Gastroesophageal sphincter (tissue), 4 donors: ENCODE results near the gene CDH4. TPM values are rescaled to one million over a fixed set of nuclear protein-coding genes. Genes with fewer than 3 reads are reported as not detected.

Experiments
- ATAC-seq: fragments of 150-250 bp; one replicate; pipeline ENCODE4 v1.9.1; 2016; ENCODE audit warnings: mild to moderate bottlenecking, moderate library complexity
- H3K27ac ChIP-seq, 4 donors: fragments of 200-600 bp; sonication (generic) in 3 of 4; 1 replicate in 3 of 4; 2 replicates in 1 of 4; pipeline ENCODE4 v1.5.1; 2016 to 2019
- H3K27me3 ChIP-seq: fragments of 200-600 bp; sonication (generic); one replicate; pipeline ENCODE4 v1.5.1; 2019
- H3K36me3 ChIP-seq, 2 donors: fragments of 200-600 bp; sonication (generic); one replicate each; pipeline ENCODE4 v1.5.1; 2019; ENCODE audit warnings: control low read depth in 1 of 2
- H3K4me1 ChIP-seq, 3 donors: fragments of 200-600 bp; sonication (generic); 1 replicate in 2 of 3; 2 replicates in 1 of 3; pipeline ENCODE4 v1.5.1; 2016 to 2019; ENCODE audit warnings: control low read depth in 2 of 3
- H3K4me3 ChIP-seq, 2 donors: fragments of 200-600 bp; sonication (generic); one replicate each; pipeline ENCODE4 v1.5.1; 2019; ENCODE audit warnings: mild to moderate bottlenecking in 1 of 2, moderate library complexity in 1 of 2
- H3K9me3 ChIP-seq, 3 donors: fragments of 200-600 bp; sonication (generic); one replicate each; pipeline ENCODE4 v1.5.1; 2017 to 2019; ENCODE audit warnings: control low read depth in 2 of 3
- EP300 ChIP-seq: sonication (generic); formaldehyde crosslinking; IDR thresholded peaks from one replicate; pipeline ENCODE4 v1.6.1; 2017; ENCODE audit warnings: antibody characterized with exemption, mild to moderate bottlenecking
- POLR2A ChIP-seq, 2 donors: fragments of 450-650 bp; IDR thresholded peaks; one replicate each; pipeline ENCODE4 v1.6.1; 2017; ENCODE audit warnings: antibody characterized with exemption in 2 of 2, mild to moderate bottlenecking in 2 of 2, moderate library complexity in 1 of 2
- POLR2AphosphoS5 ChIP-seq: sonication (generic); formaldehyde crosslinking; IDR thresholded peaks from one replicate; pipeline ENCODE4 v1.6.1; 2017; ENCODE audit warnings: antibody characterized with exemption
- WGBS, 2 donors: methylation state at CpG; one replicate each; pipeline ENCODE4 v1.1.5; 2018; ENCODE audit warnings: low coverage in 1 of 2; 5-methylcytosine and 5-hydroxymethylcytosine counted together
- total RNA-seq, 4 donors: library from RNA; depleted of rRNA; stranded (reverse); fragments of >200 nt; gene quantifications; one replicate each; pipeline ENCODE4 v1.1.0, GENCODE V29; 2016
- TF ChIP-seq, protein P1 (sequence below), 4 experiments: fragments of 200-600 bp in 2 of 4; fragments of 450-650 bp in 2 of 4; sonication (generic) in 1 of 4; IDR thresholded peaks; one replicate each; pipeline ENCODE4 v1.5.1; 2017 to 2019; ENCODE audit warnings: antibody characterized with exemption in 4 of 4, mild to moderate bottlenecking in 2 of 4, moderate library complexity in 2 of 4

CDH4 gene
- total RNA-seq, 4 donors from 2014 or later = under 0.01 to 1.5 (median 0.42) TPM; not detected in 1

DNA sequence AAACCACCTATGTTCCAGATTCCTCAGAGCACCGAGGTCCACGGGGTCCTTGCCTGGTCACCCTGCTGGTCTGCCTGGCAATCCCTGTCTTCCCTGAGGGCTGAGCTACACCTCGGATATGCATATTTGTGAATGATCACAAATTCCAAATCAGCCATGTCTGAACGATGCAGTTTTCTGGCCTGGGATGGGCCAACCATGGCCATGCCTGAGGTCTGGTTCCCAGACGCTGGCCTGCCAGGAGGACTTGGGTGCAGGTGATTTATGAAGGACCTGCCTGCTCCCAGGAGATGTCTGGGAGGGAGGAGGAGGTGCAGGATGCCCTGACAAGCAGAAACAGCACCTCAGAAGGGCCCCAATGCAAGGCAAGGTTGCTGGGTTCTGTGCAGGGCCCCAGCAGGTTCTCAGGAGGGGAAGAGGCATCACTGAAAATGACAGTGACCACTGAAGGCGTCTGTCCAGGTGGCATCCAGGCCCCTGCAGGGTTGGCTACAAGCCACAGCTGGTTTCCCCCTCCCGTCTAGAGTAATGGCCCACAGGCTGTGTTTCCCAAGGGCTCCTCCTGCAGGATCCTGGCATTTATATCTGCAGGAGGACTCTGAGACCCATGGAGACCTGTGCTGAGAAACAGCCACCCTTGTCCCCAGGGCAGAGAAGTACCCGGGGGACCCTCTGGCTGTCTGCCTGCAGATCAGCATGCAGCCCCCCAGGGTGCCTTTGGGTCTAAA, 608.4 kb downstream of the CDH4 start:
- no peaks in the 10 kb centered on the region for H3K9me3 ChIP-seq
- H3K27ac ChIP-seq = no peak overlapping the region
- no peaks in the 10 kb centered on the region for H3K4me1 ChIP-seq
- H3K36me3 ChIP-seq = no peaks in the 10 kb centered on the region
- TF ChIP-seq, protein P1, sequence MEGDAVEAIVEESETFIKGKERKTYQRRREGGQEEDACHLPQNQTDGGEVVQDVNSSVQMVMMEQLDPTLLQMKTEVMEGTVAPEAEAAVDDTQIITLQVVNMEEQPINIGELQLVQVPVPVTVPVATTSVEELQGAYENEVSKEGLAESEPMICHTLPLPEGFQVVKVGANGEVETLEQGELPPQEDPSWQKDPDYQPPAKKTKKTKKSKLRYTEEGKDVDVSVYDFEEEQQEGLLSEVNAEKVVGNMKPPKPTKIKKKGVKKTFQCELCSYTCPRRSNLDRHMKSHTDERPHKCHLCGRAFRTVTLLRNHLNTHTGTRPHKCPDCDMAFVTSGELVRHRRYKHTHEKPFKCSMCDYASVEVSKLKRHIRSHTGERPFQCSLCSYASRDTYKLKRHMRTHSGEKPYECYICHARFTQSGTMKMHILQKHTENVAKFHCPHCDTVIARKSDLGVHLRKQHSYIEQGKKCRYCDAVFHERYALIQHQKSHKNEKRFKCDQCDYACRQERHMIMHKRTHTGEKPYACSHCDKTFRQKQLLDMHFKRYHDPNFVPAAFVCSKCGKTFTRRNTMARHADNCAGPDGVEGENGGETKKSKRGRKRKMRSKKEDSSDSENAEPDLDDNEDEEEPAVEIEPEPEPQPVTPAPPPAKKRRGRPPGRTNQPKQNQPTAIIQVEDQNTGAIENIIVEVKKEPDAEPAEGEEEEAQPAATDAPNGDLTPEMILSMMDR (IDR thresholded peaks at IDR 0.05) = no peak
- TF ChIP-seq EP300 (no peak), POLR2A (IDR thresholded peaks at IDR 0.05) (no peak), POLR2AphosphoS5 (no peak)
- ATAC-seq = no peak
- no peak overlapping the region for H3K4me3 ChIP-seq
- H3K27me3 ChIP-seq = peaks cover 18% of the 10 kb centered on the region
- WGBS, 2 donors = 67 to 100% methylated on average over 1 to 3 of the region's 8 CpGs

DNA sequence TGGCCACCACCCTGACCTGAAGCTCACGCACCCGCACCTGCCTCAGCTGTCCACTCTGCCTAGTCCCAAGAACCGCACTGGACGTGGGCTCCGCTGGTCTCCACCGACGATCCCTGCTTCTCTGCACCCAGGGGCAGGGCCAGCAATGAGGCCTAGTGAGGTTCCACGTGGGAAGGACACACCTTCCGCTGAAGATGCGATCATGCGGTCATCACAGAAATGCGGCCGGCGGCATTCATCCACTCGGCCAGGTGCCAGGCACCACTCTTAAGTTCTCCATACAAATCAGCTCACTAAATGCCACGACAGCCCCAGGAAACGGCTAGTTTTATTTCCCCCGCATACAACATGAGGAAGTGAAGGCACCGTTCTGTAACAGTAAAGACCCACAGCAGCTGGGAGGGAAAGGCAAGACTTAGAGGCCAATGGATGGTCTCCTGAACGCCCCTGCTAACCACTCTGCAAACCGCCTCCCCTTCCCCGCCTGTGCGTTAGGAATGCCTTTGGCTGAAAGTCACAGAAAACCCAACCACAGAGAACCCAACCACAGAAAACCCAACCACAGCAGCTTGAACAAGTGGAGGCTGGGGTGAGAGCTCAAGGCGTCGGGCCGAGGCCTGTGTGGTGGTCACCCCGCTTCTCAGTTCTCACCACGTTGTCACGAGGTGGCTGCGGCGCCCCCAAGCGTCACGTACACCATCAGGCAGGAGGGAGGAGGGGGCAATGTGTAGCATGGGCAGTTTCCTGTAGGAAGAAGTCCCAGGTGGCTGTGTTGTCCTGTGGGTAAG, 609.2 kb downstream of the CDH4 start:
- WGBS, 2 donors = 93% methylated on average over 10 of the region's 33 CpGs; no CpG with 5 or more reads in 1 of the 2 donors
- no peaks in the 10 kb centered on the region for H3K4me1 ChIP-seq
- H3K27me3 ChIP-seq = peaks cover 23% of the 10 kb centered on the region
- H3K9me3 ChIP-seq = no peaks in the 10 kb centered on the region
- ATAC-seq = no peak
- no peak overlapping the region for H3K4me3 ChIP-seq
- no peak overlapping the region for H3K27ac ChIP-seq
- no peaks in the 10 kb centered on the region for H3K36me3 ChIP-seq
- no peak for TF ChIP-seq POLR2A (IDR thresholded peaks at IDR 0.05)
- no peak for TF ChIP-seq EP300
- TF ChIP-seq, protein P1 (IDR thresholded peaks at IDR 0.05) = no peak
- no peak for TF ChIP-seq POLR2AphosphoS5

DNA sequence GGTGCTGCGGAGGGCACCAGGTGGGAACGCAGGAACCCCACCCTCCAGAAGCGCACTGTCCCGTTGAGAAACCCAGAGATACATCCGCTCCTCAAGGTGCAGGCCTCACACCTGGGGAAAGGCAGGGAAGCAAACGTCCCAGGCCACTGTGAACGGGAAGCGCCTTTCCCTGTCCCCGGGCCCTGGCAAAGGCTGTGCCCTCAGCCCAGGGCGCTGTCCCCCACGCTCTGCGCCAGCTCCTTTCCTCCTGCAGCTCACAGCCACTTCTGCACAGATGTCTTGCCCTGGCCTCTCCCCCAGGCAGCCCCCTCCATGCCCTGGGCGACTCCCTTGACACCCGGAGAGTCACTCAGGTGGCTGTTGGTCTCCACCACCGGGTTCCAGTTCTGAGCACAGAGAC, 609.8 kb downstream of the CDH4 start:
- Histone ChIP-seq H3K4me3 (no peak overlapping the region), H3K36me3 (no peaks in the 10 kb centered on the region), H3K27ac (no peak overlapping the region), H3K9me3 (no peaks in the 10 kb centered on the region), H3K4me1 (no peaks in the 10 kb centered on the region), H3K27me3 (peaks cover 29% of the 10 kb centered on the region)
- no peak for TF ChIP-seq POLR2AphosphoS5
- TF ChIP-seq EP300 = no peak
- no peak for TF ChIP-seq POLR2A (IDR thresholded peaks at IDR 0.05)
- TF ChIP-seq, protein P1 (IDR thresholded peaks at IDR 0.05) = no peak
- ATAC-seq = no peak
- no CpG with 5 or more reads among the region's 15 CpGs for WGBS, 2 donors

DNA sequence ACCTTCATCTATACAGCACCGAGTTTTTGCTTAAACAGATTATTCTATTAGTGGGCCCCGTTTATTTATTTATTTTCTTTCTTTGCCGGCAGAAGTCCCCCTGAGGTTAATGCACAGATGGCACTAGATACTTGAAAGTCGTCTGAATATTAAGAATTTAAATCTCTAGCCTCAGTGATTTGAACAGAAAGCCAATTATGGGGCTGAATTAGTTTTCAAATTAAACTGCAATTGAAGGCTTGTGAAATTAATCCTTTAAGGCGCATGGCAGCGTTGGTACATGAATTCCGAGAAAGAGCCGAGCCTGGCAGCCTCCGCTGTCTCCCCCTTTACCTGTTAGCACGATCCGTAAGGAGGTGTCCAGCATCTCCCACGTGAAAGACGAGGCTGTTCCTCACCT, 610.8 kb downstream of the CDH4 start:
- Histone ChIP-seq H3K36me3 (no peaks in the 10 kb centered on the region), H3K27ac (no peak overlapping the region), H3K4me3 (no peak overlapping the region), H3K9me3 (no peaks in the 10 kb centered on the region), H3K4me1 (no peaks in the 10 kb centered on the region), H3K27me3 (peaks cover 39% of the 10 kb centered on the region)
- TF ChIP-seq POLR2AphosphoS5 (no peak), POLR2A (IDR thresholded peaks at IDR 0.05) (no peak), EP300 (no peak)
- TF ChIP-seq, protein P1 (IDR thresholded peaks at IDR 0.05) = no peak
- ATAC-seq = no peak
- WGBS, 2 donors = 68 to 77% methylated on average over 12 to 13 of the region's 13 CpGs
